GM21529 (cell line): ENCODE data around the gene IL1RN.
A peak's percentile ranks its signal among the peaks of the same experiment; 100 is the strongest.

Experiments
- ATAC-seq: cut with Tn5 transposase; IDR thresholded peaks from one replicate; pipeline ENCODE4 v1.9.1; 2021; ENCODE audit not compliant: unreplicated experiment

The IL1RN gene

DNA sequence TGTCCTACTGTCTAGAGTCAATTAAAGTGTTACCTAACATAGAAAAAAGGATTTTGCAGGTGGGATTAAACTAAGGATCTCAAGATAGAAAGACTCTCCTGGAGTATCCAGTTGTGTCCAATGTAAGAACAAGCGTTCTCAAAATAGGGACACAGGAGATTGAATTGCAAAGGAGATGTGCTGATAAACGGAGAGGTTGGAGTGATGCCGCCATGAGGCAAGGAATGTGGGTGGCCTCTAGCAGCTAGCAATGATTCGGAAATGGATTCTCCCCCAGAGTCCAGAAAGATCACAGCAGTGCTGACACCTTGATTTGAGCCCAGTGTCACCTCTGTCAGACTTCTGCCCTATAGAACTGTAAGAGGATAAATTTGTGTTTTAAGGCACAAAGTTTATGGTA lies 24.1 kb upstream of the IL1RN start:
- no peak for ATAC-seq

DNA sequence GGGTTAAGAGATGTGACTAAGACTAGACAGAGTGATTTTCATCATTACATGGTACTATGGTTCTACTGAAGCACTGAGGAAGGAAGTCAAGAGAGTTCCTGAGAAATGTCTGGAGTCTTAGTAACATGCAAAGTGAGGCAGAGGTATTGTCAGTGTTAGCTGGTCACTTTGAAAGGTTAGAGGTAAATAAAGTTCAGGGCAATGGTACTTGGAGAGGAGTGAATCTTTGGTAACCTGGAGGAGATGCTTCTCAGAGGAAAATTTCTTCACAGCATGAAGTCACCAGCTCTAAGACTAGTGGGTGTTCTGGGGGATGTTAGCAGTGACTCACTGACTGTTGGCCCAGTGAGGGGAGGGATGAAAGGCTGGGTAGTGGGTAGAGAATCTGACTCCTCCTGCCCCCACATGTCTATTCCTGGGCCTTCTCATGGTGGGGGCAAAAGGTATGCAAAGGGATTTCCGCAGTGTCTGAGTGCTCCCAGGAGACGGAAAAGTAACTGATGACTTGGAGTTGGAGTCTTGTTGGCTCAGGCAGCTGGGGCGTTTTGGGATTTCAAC lies 23.3 kb upstream of the IL1RN start:
- no peak for ATAC-seq

DNA sequence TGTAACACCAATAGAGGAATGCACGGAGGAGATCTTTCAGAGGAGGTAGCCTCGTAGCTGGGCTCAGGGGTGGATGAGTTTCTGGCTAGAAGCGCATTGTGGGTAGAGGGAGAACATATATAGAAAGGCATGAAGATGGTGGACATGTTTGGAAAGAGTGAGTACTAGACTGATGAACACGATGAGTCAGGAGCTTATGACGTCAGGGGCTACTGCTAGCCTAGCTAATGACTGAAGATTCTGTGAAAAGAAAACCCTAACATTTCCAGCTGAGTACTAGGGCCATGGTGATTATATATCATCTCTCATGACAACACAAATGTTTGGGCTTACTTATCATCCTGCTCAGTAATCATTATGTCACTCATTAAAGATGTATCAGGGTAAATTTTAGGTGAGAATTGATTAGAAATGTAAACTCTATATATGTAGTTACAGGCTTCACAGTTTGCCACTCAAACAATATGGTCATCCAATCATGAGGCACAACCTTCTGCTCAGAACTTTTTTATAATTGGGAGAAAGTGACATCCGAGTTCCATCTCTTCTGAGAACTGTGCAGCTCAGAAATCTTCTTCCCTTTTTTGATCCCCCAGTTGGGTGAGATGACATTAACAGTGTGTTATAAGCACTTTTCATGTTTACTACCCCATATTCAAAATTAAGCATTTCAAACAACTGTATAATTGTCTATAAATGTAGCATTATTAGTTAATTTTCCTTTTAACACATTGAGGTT lies 22.2 kb upstream of the IL1RN start:
- ATAC-seq = no peak

DNA sequence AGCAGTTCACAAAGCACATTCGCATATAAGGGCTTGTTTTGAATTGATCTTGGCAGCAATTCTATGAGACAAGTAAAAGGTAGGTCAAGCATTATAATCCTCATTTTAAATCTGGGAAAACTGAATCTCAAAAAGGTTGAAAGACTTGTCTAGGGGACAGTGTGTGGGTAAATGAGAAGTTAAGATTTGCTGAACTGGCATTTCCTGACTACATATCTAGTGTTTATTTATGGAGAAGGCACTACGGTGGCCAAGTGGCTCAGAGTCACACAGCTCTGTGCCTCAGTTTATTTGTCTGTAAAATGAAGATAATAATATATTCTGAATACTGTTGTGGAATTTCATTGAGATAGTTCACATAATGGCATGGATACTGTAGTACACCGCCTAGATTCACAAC lies 16.3 kb upstream of the IL1RN start:
- no peak for ATAC-seq

- no peak for ATAC-seq
These were observed 15.5 kb upstream of the IL1RN start for GRCh38 chr2:113111823-113112287.

- ATAC-seq = no peak
These were observed 15.0 kb upstream of the IL1RN start for GRCh38 chr2:113112441-113112840.

DNA sequence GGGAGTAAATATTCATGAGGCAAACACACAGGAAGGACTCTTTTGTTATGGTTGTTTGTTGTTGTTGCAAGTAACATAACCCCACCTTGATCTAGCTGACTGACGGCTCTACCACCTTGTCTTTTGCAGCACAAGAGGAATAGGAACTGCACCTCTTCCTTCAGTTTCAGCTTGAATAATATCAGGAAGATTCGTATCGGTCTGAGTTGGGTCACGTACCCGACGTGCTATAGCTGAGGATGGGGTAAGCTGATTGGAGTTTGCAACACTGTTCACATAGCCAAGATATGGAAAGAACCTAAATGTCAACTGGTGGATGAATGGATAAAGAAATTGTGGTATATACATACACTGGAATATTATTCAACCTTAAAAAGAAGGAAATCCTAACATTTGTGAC lies 14.5 kb upstream of the IL1RN start:
- ATAC-seq = no peak

- no peak for ATAC-seq
These were observed 13.6 kb upstream of the IL1RN start for GRCh38 chr2:113113807-113114206.

- no peak for ATAC-seq
These were observed 13.0 kb upstream of the IL1RN start for GRCh38 chr2:113114224-113114945.

- ATAC-seq = no peak
These were observed 12.4 kb upstream of the IL1RN start for GRCh38 chr2:113114996-113115395.

GRCh38 chr2:113116100-113116958 lies 11.1 kb upstream of the IL1RN start:
- ATAC-seq = peak; percentile 45

DNA sequence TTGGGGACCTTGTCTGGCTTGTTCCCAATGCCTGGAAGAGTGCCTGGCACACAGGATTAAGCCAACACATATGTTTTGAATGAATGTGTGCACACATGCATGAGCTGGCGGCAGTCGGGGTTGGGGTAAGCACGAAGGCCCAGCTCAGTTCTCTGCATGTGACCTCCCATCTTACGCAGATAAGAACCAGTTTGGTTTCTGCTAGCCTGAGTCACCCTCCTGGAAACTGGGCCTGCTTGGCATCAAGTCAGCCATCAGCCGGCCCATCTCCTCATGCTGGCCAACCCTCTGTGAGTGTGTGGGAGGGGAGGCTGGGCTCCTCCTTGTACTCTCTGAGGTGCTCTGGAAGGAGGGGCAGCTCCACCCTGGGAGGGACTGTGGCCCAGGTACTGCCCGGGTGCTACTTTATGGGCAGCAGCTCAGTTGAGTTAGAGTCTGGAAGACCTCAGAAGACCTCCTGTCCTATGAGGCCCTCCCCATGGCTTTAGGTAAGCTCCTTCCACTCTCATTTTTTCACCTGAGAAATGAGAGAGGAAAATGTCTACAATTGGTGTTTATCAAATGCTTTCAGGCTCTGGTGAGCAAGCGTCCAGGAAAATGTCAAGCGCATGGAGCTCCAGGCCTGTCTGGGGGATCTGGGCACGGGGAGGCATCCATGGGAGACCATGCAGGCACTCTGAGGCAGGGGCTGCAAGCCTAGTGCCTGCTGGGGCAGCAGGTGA lies 9.7 kb upstream of the IL1RN start:
- no peak for ATAC-seq

DNA sequence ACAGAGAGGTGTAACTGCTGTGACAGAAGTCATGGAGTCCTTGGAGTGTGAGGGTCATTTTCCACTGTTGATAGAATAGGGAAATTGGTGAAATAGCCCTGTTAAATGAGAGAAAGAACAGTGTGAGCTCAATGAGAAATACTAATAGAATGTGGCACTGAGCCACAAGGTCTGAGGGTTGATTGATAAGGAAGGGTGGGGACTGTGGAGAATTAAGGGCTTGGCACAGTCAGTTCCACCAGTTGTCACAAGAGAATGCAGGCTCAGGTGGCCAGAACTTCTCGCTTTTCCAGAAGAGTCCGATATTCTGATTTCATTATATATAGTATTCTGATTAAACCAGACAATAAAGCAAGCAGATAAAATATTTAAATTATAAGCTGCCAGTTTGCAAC lies 9.1 kb upstream of the IL1RN start:
- no peak for ATAC-seq

DNA sequence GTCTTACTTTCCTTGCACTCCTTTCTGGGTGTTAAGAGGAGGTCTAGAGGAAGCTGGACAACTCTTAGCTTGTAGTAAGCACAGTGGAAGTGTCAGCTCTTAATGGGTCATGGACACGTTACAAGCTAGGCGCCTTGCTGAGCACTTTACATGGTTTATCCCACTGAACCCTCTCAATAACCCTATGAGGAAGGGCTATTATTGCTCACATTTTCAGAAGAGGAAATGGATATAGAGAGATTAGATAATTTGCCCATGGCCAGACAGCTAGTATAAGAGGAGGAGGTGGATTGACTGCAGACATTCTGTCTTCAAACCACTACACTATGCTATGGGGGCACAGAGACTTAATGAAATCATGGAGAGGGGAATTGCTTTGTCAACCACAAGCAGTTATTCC lies 8.3 kb upstream of the IL1RN start:
- no peak for ATAC-seq

GRCh38 chr2:113120861-113121260 lies 6.5 kb upstream of the IL1RN start:
- ATAC-seq = no peak

GRCh38 chr2:113122364-113122763 lies 5.0 kb upstream of the IL1RN start:
- no peak for ATAC-seq

DNA sequence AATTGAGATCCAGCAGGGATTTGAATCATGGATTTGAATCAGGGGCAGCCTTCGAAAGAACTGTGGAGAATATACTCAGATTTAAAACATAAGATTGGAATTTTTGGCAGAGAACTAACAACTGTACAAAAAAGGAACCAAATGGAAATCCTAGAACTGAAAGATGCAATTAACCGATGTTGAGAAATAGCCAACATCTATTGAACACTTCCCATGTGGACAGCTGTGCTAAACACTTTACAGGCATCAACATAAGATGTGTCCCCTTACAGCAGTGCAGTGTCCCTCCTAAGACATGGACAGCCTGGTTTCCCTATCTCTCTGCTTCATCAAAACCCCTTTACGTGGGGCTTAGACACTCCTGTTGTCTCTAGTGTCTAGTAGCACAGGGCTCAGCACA lies 3.7 kb upstream of the IL1RN start:
- ATAC-seq = peak; percentile 2

DNA sequence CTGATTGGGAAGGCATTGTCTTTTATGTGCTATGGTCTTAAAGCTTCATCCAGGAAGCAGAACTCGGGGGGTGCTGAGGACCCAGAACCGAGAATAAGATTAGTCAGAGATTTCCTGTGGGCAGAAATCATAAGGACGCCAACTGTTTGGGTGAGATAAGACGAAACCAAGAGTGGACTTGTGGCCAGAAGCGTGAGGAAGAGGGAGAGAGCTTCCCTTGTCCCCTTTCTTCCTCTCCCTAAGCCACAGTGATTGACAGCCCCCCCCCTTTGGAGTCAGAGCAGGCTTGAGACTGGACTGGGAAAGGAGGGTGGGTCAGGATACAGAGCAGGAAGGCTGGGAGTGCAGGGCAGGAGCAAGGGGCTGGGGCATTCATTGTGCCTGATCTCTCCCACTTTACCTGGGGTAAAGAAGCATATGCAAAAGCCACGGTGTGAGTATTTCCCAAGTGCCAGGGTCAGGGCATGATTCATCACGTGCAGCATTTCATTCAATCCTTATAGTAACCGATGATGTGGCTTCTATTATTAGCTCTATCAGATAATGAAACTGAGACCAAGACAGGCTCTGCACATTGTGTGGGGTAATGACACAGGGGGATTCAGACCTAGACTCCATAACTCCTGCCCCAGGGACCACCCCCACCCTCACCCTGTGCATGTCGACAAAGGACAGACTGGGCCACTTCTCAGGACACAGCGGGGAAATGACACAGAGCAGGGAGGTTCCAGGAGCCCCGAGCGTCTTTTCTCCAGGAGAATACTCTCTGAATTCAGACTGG lies 3.0 kb upstream of the IL1RN start:
- peak; percentile 69 for ATAC-seq

GRCh38 chr2:113124984-113125855 lies 2.2 kb upstream of the IL1RN start:
- no peak for ATAC-seq
